IMR-90 (cell line): ENCODE results near the gene ZBTB38. TPM values are rescaled to one million over a fixed set of nuclear protein-coding genes. Genes with fewer than 3 reads are reported as not detected.

ENCODE experiments used
- ATAC-seq: fragments of 200-7000 bp; cut with Tn5 transposase; 2 replicates; pipeline ENCODE4 v1.9.1; 2020; ENCODE audit warnings: low read depth, mild to moderate bottlenecking, moderate library complexity
- BruUV-seq: library from RNA; stranded (reverse); fragments of 400-500 nt; replicated peaks from 2 replicates; lab custom pipeline; 2021; lab: Mats Ljungman, UMichigan
- CTCF ChIA-PET: fragments of 300-600 bp; formaldehyde crosslinking; extraction: SDS; loops from one replicate; lab custom pipeline; 2021; ENCODE audit warnings: antibody characterized with exemption; lab: Yijun Ruan, JAX
- POLR2A ChIA-PET: fragments of 300-600 bp; sonication (Branson Sonifier 250); formaldehyde crosslinking; loops from one replicate; lab custom pipeline; 2022; ENCODE audit warnings: antibody characterized with exemption; ENCODE audit not compliant: unreplicated experiment; lab: Charles Lee
- DNase-seq: peaks from one replicate; pipeline ENCODE4 v3.0.0; 2013
- H2AFZ ChIP-seq: replicated peaks from 2 replicates; pipeline ENCODE3; 2013; ENCODE audit warnings: low read length, mild to moderate bottlenecking; ENCODE audit not compliant: poor library complexity
- H2AK5ac ChIP-seq: 2 replicates; pipeline ENCODE4 v1.6.1; 2013; ENCODE audit warnings: low read depth, low read length, inconsistent platforms
- H2AK9ac ChIP-seq: replicated peaks from 2 replicates; pipeline ENCODE3; 2013; ENCODE audit warnings: mild to moderate bottlenecking, low read depth, low read length, moderate library complexity; ENCODE audit not compliant: poor library complexity
- H2BK120ac ChIP-seq: 2 replicates; pipeline ENCODE4 v1.6.1; 2013; ENCODE audit warnings: low read depth, low read length, inconsistent platforms
- H2BK15ac ChIP-seq: 3 replicates; pipeline ENCODE4 v1.6.1; 2013; ENCODE audit warnings: low read depth, low read length, inconsistent platforms
- H2BK20ac ChIP-seq: 2 replicates; pipeline ENCODE4 v1.6.1; 2013; ENCODE audit warnings: low read depth, mild to moderate bottlenecking, inconsistent platforms, low read length, moderate library complexity
- H2BK5ac ChIP-seq: 2 replicates; pipeline ENCODE4 v1.6.1; 2013; ENCODE audit warnings: mild to moderate bottlenecking, low read depth, low read length, inconsistent platforms; ENCODE audit not compliant: poor library complexity, severe bottlenecking
- H3K14ac ChIP-seq: replicated peaks from 2 replicates; pipeline ENCODE4 v1.6.1; 2013; ENCODE audit warnings: low read depth, low read length, inconsistent platforms
- H3K18ac ChIP-seq: 2 replicates; pipeline ENCODE4 v1.6.1; 2013; ENCODE audit warnings: low read depth, low read length, control low read depth
- H3K23ac ChIP-seq: 2 replicates; pipeline ENCODE4 v1.6.1; 2013; ENCODE audit warnings: low read depth, low read length, inconsistent platforms
- H3K27ac ChIP-seq: 2 replicates; pipeline ENCODE4 v1.5.1; 2013; ENCODE audit warnings: mild to moderate bottlenecking, control low read depth, low read length; ENCODE audit not compliant: insufficient read depth
- H3K27me3 ChIP-seq: 2 replicates; pipeline ENCODE4 v1.6.1; 2013; ENCODE audit warnings: low read length; ENCODE audit not compliant: control insufficient read depth, insufficient read depth
- H3K36me3 ChIP-seq: 2 replicates; pipeline ENCODE4 v1.6.1; 2013; ENCODE audit warnings: low read length, mixed read lengths; ENCODE audit not compliant: control insufficient read depth, insufficient read depth
- H3K4ac ChIP-seq: 2 replicates; pipeline ENCODE4 v1.6.1; 2013; ENCODE audit warnings: low read depth, low read length, inconsistent platforms
- H3K4me1 ChIP-seq: 2 replicates; pipeline ENCODE4 v1.6.1; 2013; ENCODE audit warnings: low read length, mixed read lengths; ENCODE audit not compliant: control insufficient read depth, insufficient read depth
- H3K4me2 ChIP-seq: 2 replicates; pipeline ENCODE4 v1.6.1; 2013; ENCODE audit warnings: low read depth, mild to moderate bottlenecking, control low read depth, low read length, moderate library complexity
- H3K4me3 ChIP-seq: 2 replicates; pipeline ENCODE4 v1.5.1; 2013; ENCODE audit warnings: low read depth, mild to moderate bottlenecking, control low read depth, low read length, moderate library complexity; ENCODE audit not compliant: insufficient read depth
- H3K56ac ChIP-seq: 2 replicates; pipeline ENCODE4 v1.6.1; 2013; ENCODE audit warnings: low read length, inconsistent platforms; ENCODE audit not compliant: insufficient read depth; ENCODE audit errors: extremely low read depth
- H3K79me1 ChIP-seq, 2 experiments: 2 replicates each; pipeline ENCODE4 v1.6.1; 2013; ENCODE audit warnings: low read length in 2 of 2, inconsistent platforms in 1 of 2, low read depth in 1 of 2
- H3K9ac ChIP-seq: 2 replicates; pipeline ENCODE4 v1.6.1; 2013; ENCODE audit warnings: low read depth, low read length, control low read depth
- H3K9me1 ChIP-seq: 2 replicates; pipeline ENCODE4 v1.6.1; 2013; ENCODE audit warnings: low read length, inconsistent platforms; ENCODE audit not compliant: insufficient read depth
- H3K9me3 ChIP-seq: 2 replicates; pipeline ENCODE4 v1.6.1; 2013; ENCODE audit warnings: low read length; ENCODE audit not compliant: control insufficient read depth, insufficient read depth
- H4K20me1 ChIP-seq: 2 replicates; pipeline ENCODE4 v1.6.1; 2013; ENCODE audit warnings: low read length, inconsistent platforms; ENCODE audit not compliant: insufficient read depth
- H4K5ac ChIP-seq: 2 replicates; pipeline ENCODE4 v1.6.1; 2013; ENCODE audit warnings: mild to moderate bottlenecking, low read depth, low read length, control low read depth
- H4K8ac ChIP-seq, 2 experiments: 2 replicates each; pipeline ENCODE4 v1.6.1; 2013; ENCODE audit warnings: low read depth in 2 of 2, low read length in 2 of 2, control low read depth in 1 of 2, inconsistent platforms in 1 of 2
- H4K91ac ChIP-seq: 2 replicates; pipeline ENCODE4 v1.6.1; 2013; ENCODE audit warnings: low read depth, low read length, inconsistent platforms; ENCODE audit not compliant: insufficient read depth
- CEBPB ChIP-seq: IDR thresholded peaks from 2 replicates; pipeline ENCODE4 v1.6.1; 2012; ENCODE audit warnings: low read depth, low read length, improper control_type of control experiment
- CHD1 ChIP-seq: IDR thresholded peaks from 2 replicates; pipeline ENCODE4 v1.6.1; 2012; ENCODE audit warnings: low read depth, low read length, improper control_type of control experiment
- RCOR1 ChIP-seq: IDR thresholded peaks from 2 replicates; pipeline ENCODE4 v1.6.1; 2012; ENCODE audit warnings: mild to moderate bottlenecking, low read length, improper control_type of control experiment; ENCODE audit not compliant: insufficient replicate concordance
- RFX5 ChIP-seq: IDR thresholded peaks from 2 replicates; pipeline ENCODE4 v1.8.0; 2012; ENCODE audit warnings: low read depth, mild to moderate bottlenecking, low read length, moderate library complexity
- WGBS, 2 experiments: methylation state at CpG; one replicate each; pipeline versions ENCODE4 v1.1.5 to v1.1.7; 2013; ENCODE audit warnings: missing lambda C conversion rate in 2 of 2; ENCODE audit not compliant: insufficient read length in 1 of 2; ENCODE audit errors: extremely low coverage in 2 of 2; 5-methylcytosine and 5-hydroxymethylcytosine counted together
- dilution Hi-C: fragments of 300-500 bp; cut with HindIII; formaldehyde crosslinking; loops from one replicate; pipeline ENCODE4 v1.14.3; 2018; ENCODE audit warnings: low sequenced_read_pairs; ENCODE audit not compliant: unreplicated experiment
- in situ Hi-C: fragments of 300-500 bp; cut with MboI; formaldehyde crosslinking; loops from 3 replicates; pipeline ENCODE4 v1.14.3; 2019; ENCODE audit warnings: low sequenced_read_pairs, inconsistent platforms, mixed read lengths
- intact Hi-C: fragments of 100-400 bp; cut with micrococcal nuclease; formaldehyde crosslinking; loops from 2 replicates; pipeline ENCODE4 v1.10.0; 2022
- polyA plus RNA-seq, 3 experiments: library from polyadenylated mRNA; depleted of rRNA; stranded (reverse); fragments of >200 nt; gene quantifications; 2 replicates each; pipeline ENCODE4 v1.2.3, GENCODE V29; 2012; ENCODE audit warnings: low replicate concordance in 1 of 3
- total RNA-seq: library from RNA; depleted of rRNA; stranded (reverse); fragments of >200 nt; gene quantifications from 2 replicates; pipeline ENCODE4 v1.2.3, GENCODE V29; 2012
- TF ChIP-seq, protein P1 (sequence below): conservative IDR thresholded peaks from 2 replicates; pipeline ENCODE4 v1.5.1; 2012; ENCODE audit warnings: mild to moderate bottlenecking, low read depth, low read length, improper control_type of control experiment

The ZBTB38 gene
- total and polyA plus RNA-seq, 2 of the 4 experiments (the other 2 are of a cell fraction): 44.9 to 274 TPM

DNA sequence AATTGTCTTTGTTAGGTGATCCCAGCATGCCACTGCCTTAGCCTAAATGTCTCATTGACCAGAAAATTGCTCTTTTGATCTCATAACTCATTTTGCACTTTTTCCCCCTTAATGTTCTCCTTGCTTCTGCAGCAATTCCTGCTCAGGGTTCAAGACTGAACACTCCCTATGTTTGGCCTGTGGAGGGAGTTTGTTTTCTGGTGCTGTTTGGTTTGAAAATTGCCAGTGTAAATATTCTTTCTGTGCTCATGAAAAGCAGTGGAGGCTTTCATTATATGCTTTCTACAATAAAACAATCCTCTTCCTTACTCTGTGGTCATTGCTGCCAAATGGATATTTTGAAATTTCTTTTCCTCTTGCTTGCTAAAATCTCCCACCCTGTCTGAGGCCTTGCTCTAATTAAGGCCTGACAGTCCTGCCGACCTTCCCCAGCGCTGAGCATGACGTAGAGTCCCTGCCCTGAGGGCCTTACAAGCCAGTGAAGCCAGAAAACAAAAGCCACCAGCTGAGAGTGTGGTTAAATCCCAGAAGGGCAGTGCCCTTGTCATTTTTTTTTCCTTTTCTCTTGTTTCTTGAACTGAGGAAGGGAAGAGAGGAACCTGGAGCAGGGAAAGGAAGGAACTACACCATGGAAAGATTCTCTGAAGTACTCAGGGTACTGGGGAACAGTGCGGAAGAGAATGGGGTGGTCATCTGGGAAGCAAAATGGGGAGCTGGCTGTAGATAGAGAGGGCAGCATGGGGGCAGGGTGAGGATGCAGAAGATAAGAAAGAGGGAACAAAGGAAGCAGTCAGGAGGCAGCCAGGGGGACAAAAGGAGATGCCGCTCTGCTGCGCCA, 24.8 kb downstream of the ZBTB38 start:
- dilution Hi-C loops: no loop called here
- peak overlapping the region; percentile 20; the same call in 1 of the 2 replicates for H3K4ac ChIP-seq
- H3K23ac ChIP-seq: peak overlapping the region; percentile 10; the same call in 1 of the 2 replicates
- H3K79me1 ChIP-seq: peaks cover 49 to 70% of the 10 kb centered on the region in 2 experiments
- peak overlapping the region; percentile 67 for H3K18ac ChIP-seq
- ATAC-seq (no peak), DNase-seq (no peak)
- H2AFZ ChIP-seq: no peak overlapping the region
- no peak overlapping the region for H3K4me2 ChIP-seq
- H3K9me3 ChIP-seq: peaks cover 12% of the 10 kb centered on the region
- POLR2A ChIA-PET: no interaction called here
- H3K27me3 ChIP-seq: no peaks in the 10 kb centered on the region
- peak overlapping the region; percentile 16; the same call in 1 of the 2 replicates for H3K14ac ChIP-seq
- BruUV-seq: no TSS peak
- H3K4me1 ChIP-seq: peaks cover 14% of the 10 kb centered on the region
- no peak for TF ChIP-seq CEBPB
- no peak for TF ChIP-seq RFX5
- no peak for TF ChIP-seq CHD1
- no peak for TF ChIP-seq RCOR1
- TF ChIP-seq, protein P1, sequence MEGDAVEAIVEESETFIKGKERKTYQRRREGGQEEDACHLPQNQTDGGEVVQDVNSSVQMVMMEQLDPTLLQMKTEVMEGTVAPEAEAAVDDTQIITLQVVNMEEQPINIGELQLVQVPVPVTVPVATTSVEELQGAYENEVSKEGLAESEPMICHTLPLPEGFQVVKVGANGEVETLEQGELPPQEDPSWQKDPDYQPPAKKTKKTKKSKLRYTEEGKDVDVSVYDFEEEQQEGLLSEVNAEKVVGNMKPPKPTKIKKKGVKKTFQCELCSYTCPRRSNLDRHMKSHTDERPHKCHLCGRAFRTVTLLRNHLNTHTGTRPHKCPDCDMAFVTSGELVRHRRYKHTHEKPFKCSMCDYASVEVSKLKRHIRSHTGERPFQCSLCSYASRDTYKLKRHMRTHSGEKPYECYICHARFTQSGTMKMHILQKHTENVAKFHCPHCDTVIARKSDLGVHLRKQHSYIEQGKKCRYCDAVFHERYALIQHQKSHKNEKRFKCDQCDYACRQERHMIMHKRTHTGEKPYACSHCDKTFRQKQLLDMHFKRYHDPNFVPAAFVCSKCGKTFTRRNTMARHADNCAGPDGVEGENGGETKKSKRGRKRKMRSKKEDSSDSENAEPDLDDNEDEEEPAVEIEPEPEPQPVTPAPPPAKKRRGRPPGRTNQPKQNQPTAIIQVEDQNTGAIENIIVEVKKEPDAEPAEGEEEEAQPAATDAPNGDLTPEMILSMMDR: no peak
- H4K8ac ChIP-seq: peak overlapping the region; percentile 52 to 68
- H4K5ac ChIP-seq: peak overlapping the region; percentile 77
- H2AK9ac ChIP-seq: no peak overlapping the region
- H2BK15ac ChIP-seq: no peak overlapping the region; the same call in 1 of the 3 replicates
- 0 out of 2 replicates have a peak overlapping the region, but pooled peaks have one; percentile 21 for H2AK5ac ChIP-seq
- H3K9ac ChIP-seq: peak overlapping the region; percentile 15; the same call in 1 of the 2 replicates
- intact Hi-C loops: no loop called here
- peaks cover 25% of the 10 kb centered on the region for H3K36me3 ChIP-seq
- peak overlapping the region; percentile 69 for H2BK5ac ChIP-seq
- H2BK20ac ChIP-seq: no peak overlapping the region
- H3K9me1 ChIP-seq: peaks cover 4% of the 10 kb centered on the region; the same call in 1 of the 2 replicates
- peak overlapping the region; percentile 26 for H4K91ac ChIP-seq
- H4K20me1 ChIP-seq: no peaks in the 10 kb centered on the region
- peak overlapping the region; percentile 57; the same call in 1 of the 2 replicates for H2BK120ac ChIP-seq
- WGBS, 2 experiments: 93% methylated on average over 3 of the region's 6 CpGs; no CpG with 5 or more reads in 1 of the 2 experiments
- no peak overlapping the region for H3K4me3 ChIP-seq
- CTCF ChIA-PET: no interaction called here
- in situ Hi-C loops: no loop called here
- peak overlapping the region; percentile 56; the same call in 1 of the 2 replicates for H3K27ac ChIP-seq
- peak overlapping the region; percentile 44; the same call in 1 of the 2 replicates for H3K56ac ChIP-seq
